Keratinocyte (primary cell): ENCODE measurements around the gene CCDC146. TPM values are rescaled to one million over a fixed set of nuclear protein-coding genes. Genes with fewer than 3 reads are reported as not detected.

Experiments
- DNase-seq: peaks from one replicate; pipeline ENCODE4 v3.0.0-alpha.2; 2011; ENCODE audit warnings: low read depth, missing footprints, low spot score
- FAIRE-seq: peaks from 2 replicates; lab custom pipeline; 2011; peaks lifted over from hg19 to GRCh38; lab: Jason Lieb, UNC
- H2AFZ ChIP-seq: 2 replicates; pipeline ENCODE4 v1.6.0; 2012; ENCODE audit warnings: low read length, control low read depth, inconsistent platforms; ENCODE audit not compliant: control insufficient read depth
- H3K27ac ChIP-seq: 2 replicates; pipeline ENCODE4 v1.5.1; 2011; ENCODE audit warnings: low read length; ENCODE audit not compliant: control insufficient read depth, insufficient read depth
- H3K27me3 ChIP-seq: 3 replicates; pipeline ENCODE4 v1.6.0; 2011; ENCODE audit warnings: low read length; ENCODE audit not compliant: control insufficient read depth, insufficient read depth; ENCODE audit errors: extremely low read depth
- H3K36me3 ChIP-seq, 2 experiments: 2 replicates in 1 of 2; 3 replicates in 1 of 2; pipeline ENCODE4 v1.5.1; 2011; ENCODE audit warnings: low read length in 2 of 2, mild to moderate bottlenecking in 1 of 2; ENCODE audit not compliant: control insufficient read depth in 2 of 2, insufficient read depth in 2 of 2; ENCODE audit errors: extremely low read depth in 1 of 2
- H3K4me1 ChIP-seq: 3 replicates; pipeline ENCODE4 v1.5.1; 2011; ENCODE audit warnings: low read length; ENCODE audit not compliant: control insufficient read depth, insufficient read depth; ENCODE audit errors: extremely low read depth
- H3K4me2 ChIP-seq: 3 replicates; pipeline ENCODE4 v1.6.0; 2011; ENCODE audit warnings: low read depth, low read length; ENCODE audit not compliant: control insufficient read depth, insufficient read depth; ENCODE audit errors: extremely low read depth
- H3K4me3 ChIP-seq, 3 experiments: fragments of 200-600 bp in 1 of 3; sonication (generic) in 1 of 3; 2 replicates in 2 of 3; 3 replicates in 1 of 3; pipeline ENCODE4 v1.5.1; 2011 to 2016; ENCODE audit warnings: low read length in 3 of 3, mild to moderate bottlenecking in 3 of 3, control low read depth in 2 of 3, inconsistent platforms in 1 of 3, low read depth in 1 of 3, mixed read lengths in 1 of 3, mixed run types in 1 of 3, moderate library complexity in 1 of 3; ENCODE audit not compliant: control insufficient read depth in 2 of 3, insufficient read depth in 2 of 3; ENCODE audit errors: extremely low read depth in 1 of 3
- H3K79me2 ChIP-seq: 2 replicates; pipeline ENCODE4 v1.6.0; 2012; ENCODE audit warnings: low read length; ENCODE audit not compliant: control insufficient read depth, insufficient read depth
- H3K9ac ChIP-seq: 3 replicates; pipeline ENCODE4 v1.6.0; 2011; ENCODE audit warnings: low read length; ENCODE audit not compliant: control insufficient read depth, insufficient read depth; ENCODE audit errors: extremely low read depth
- H3K9me1 ChIP-seq: 3 replicates; pipeline ENCODE4 v1.6.0; 2011; ENCODE audit warnings: low read length; ENCODE audit not compliant: control insufficient read depth, insufficient read depth; ENCODE audit errors: extremely low read depth
- H3K9me3 ChIP-seq: 2 replicates; pipeline ENCODE4 v1.5.1; 2012; ENCODE audit warnings: low read depth, low read length; ENCODE audit not compliant: control insufficient read depth
- H4K20me1 ChIP-seq: 3 replicates; pipeline ENCODE4 v1.6.0; 2011; ENCODE audit warnings: low read length; ENCODE audit not compliant: control insufficient read depth, insufficient read depth; ENCODE audit errors: extremely low read depth
- EZH2 ChIP-seq: IDR thresholded peaks from one replicate; pipeline ENCODE4 v1.6.1; 2012; ENCODE audit warnings: inconsistent platforms, mild to moderate bottlenecking, low read length, moderate library complexity
- dilution Hi-C: fragments of 300-500 bp; cut with MboI; formaldehyde crosslinking; loops from one replicate; pipeline ENCODE4 v1.7.0; 2020; ENCODE audit warnings: low sequenced_read_pairs; ENCODE audit not compliant: extremely low pct_ligation_motif_present
- polyA plus RNA-seq, 5 experiments: library from polyadenylated mRNA; depleted of rRNA in 3 of 5; stranded (reverse) in 3 of 5; stranded (forward) in 1 of 5; unstranded in 1 of 5; fragments of >200 nt; gene quantifications; 1 replicate in 1 of 5; 2 replicates in 3 of 5; 3 replicates in 1 of 5; pipeline versions ENCODE4 v1.2.1 to v1.2.3, GENCODE V29; 2011 to 2012; ENCODE audit warnings: missing spikeins in 2 of 5, low read depth in 1 of 5, low replicate concordance in 1 of 5
- TF ChIP-seq, protein P1 (sequence below), 3 experiments: IDR thresholded peaks in 1 of 3; conservative IDR thresholded peaks in 1 of 3; optimal IDR thresholded peaks in 1 of 3; 2 replicates in 2 of 3; 3 replicates in 1 of 3; pipeline versions ENCODE3 to v1.5.1; 2011; ENCODE audit warnings: low read length in 3 of 3, mild to moderate bottlenecking in 3 of 3, moderate library complexity in 2 of 3, control low read depth in 1 of 3, inconsistent platforms in 1 of 3; ENCODE audit not compliant: insufficient read depth in 2 of 3; ENCODE audit errors: extremely low read depth in 1 of 3

The CCDC146 gene
- polyA plus RNA-seq, 1 donor (not counting 4 experiments of a cell fraction or from before 2014, with no cell fraction given) = 5.7 TPM

DNA sequence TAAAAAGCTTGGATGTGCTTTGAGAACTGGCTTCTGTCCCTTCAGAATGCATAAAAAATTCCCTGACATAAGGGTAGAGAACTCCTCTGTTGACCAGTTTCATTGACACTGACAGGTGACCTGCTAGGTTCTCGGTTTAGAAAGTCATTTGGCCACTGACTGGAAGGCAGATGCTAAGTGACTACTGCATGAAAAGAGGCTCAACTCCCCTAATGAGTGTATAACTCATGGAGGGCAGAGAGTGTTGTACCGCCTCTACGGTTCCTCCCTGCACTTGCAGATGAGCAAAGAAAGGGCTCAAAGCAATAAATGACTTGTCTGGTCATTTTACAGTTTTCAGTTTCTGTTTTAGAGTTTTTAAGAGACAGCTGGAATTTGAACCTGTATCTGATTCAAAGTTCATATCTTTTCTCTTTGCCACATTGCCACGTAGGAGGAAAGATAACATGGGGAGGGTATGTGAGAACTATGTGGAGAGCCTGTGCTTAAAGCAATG, 80.1 kb downstream of the CCDC146 start:
- H3K36me3 ChIP-seq = no peaks in the 10 kb centered on the region
- dilution Hi-C loops = no loop called here
- no peaks in the 10 kb centered on the region for H3K9me1 ChIP-seq
- no peak overlapping the region for H3K4me2 ChIP-seq
- no peak overlapping the region for H2AFZ ChIP-seq
- H3K79me2 ChIP-seq = no peaks in the 10 kb centered on the region
- no peak overlapping the region for H3K4me3 ChIP-seq
- FAIRE-seq (no peak), DNase-seq (no peak)
- no peak overlapping the region for H3K9ac ChIP-seq
- TF ChIP-seq, protein P1, sequence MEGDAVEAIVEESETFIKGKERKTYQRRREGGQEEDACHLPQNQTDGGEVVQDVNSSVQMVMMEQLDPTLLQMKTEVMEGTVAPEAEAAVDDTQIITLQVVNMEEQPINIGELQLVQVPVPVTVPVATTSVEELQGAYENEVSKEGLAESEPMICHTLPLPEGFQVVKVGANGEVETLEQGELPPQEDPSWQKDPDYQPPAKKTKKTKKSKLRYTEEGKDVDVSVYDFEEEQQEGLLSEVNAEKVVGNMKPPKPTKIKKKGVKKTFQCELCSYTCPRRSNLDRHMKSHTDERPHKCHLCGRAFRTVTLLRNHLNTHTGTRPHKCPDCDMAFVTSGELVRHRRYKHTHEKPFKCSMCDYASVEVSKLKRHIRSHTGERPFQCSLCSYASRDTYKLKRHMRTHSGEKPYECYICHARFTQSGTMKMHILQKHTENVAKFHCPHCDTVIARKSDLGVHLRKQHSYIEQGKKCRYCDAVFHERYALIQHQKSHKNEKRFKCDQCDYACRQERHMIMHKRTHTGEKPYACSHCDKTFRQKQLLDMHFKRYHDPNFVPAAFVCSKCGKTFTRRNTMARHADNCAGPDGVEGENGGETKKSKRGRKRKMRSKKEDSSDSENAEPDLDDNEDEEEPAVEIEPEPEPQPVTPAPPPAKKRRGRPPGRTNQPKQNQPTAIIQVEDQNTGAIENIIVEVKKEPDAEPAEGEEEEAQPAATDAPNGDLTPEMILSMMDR (optimal IDR thresholded peaks at IDR 0.05 in 1 of 3, IDR thresholded peaks at IDR 0.05 in 1 of 3, conservative IDR thresholded peaks at IDR 0.05 in 1 of 3; ENCODE audit: extremely low read depth in 1 of 3, insufficient read depth in 2 of 3, low read length in 3 of 3) = no peak
- no peak for TF ChIP-seq EZH2
- no peaks in the 10 kb centered on the region for H3K27me3 ChIP-seq
- H3K27ac ChIP-seq = no peak overlapping the region
- no peaks in the 10 kb centered on the region for H4K20me1 ChIP-seq
- H3K4me1 ChIP-seq = peaks cover 3% of the 10 kb centered on the region
- H3K9me3 ChIP-seq = no peaks in the 10 kb centered on the region

DNA sequence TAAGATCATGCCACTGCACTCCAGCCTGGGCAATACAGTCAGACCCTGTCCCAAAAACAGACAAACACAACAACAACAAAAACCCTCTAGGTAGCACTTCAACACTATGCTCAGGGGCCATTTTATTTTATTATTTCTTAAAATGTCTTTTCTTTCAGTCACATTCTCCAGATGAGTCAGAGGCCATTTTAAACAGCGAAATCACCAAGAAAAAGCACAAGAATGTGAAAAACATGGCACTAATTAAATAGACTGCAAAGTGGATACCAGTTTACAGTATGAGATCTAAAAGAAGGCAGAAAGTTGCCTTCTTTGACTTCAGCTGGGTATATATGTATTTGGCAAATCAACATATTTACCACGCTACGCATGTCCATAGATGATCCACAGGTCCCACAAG, 83.3 kb downstream of the CCDC146 start:
- no peak for FAIRE-seq
- dilution Hi-C loops = no loop called here

More for the DNA sequence above, 83.3 kb downstream of the CCDC146 start:
- TF ChIP-seq, protein P1 (optimal IDR thresholded peaks at IDR 0.05 in 1 of 3, IDR thresholded peaks at IDR 0.05 in 1 of 3, conservative IDR thresholded peaks at IDR 0.05 in 1 of 3; ENCODE audit: extremely low read depth in 1 of 3, insufficient read depth in 2 of 3, low read length in 3 of 3) = no peak
- no peak for TF ChIP-seq EZH2
- H2AFZ ChIP-seq = no peak overlapping the region
- no peaks in the 10 kb centered on the region for H3K4me1 ChIP-seq
- no peak overlapping the region for H3K4me2 ChIP-seq
- H3K9me1 ChIP-seq = no peaks in the 10 kb centered on the region
- no peak overlapping the region for H3K27ac ChIP-seq
- peaks cover 4% of the 10 kb centered on the region for H3K9me3 ChIP-seq
- H4K20me1 ChIP-seq = no peaks in the 10 kb centered on the region
- H3K36me3 ChIP-seq = no peaks in the 10 kb centered on the region
- H3K9ac ChIP-seq = no peak overlapping the region
- DNase-seq = no peak
- H3K4me3 ChIP-seq = no peak overlapping the region
- no peaks in the 10 kb centered on the region for H3K27me3 ChIP-seq
- no peaks in the 10 kb centered on the region for H3K79me2 ChIP-seq
